Measurements from ENCODE around the gene FBXO44.

DNA sequence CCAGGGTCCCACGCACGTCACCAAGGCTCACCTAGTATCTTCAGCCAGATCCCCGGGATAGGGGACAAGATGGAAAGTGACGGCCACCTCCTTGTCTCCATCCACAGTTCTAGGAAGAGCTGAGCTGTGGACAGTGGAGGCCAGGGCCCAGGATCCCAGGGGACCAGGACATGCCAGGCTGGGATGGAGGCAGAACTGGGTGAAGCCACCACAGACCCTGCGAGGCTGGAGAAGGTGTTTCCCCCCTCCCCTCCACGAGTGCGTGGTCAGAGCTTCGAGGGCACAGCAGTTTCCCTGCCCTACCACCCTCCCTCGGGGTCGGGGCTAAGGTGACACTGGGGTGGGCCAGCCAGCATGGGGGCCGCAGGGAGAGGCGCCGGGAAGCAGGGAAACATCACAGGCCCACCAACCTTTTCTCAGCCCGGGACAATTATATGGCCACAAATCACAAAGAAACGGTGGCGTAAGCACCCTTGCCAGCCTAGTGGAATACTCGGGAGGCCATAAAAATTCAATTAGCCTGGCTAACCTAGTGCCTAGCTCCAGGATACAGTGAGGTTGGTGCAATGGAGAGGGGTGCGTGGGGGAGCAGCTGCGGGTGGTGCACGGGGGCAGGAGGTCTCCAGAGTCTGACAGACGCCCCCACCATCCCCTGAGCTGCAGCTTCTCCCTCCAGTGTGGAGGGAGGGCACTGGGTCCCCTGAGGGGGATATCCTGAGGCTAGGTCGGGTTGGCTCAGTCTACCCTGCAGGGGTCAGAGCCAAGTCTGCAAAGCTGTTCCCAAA, 50.2 kb downstream of the FBXO44 start:
- TF ChIP-seq, protein P1, sequence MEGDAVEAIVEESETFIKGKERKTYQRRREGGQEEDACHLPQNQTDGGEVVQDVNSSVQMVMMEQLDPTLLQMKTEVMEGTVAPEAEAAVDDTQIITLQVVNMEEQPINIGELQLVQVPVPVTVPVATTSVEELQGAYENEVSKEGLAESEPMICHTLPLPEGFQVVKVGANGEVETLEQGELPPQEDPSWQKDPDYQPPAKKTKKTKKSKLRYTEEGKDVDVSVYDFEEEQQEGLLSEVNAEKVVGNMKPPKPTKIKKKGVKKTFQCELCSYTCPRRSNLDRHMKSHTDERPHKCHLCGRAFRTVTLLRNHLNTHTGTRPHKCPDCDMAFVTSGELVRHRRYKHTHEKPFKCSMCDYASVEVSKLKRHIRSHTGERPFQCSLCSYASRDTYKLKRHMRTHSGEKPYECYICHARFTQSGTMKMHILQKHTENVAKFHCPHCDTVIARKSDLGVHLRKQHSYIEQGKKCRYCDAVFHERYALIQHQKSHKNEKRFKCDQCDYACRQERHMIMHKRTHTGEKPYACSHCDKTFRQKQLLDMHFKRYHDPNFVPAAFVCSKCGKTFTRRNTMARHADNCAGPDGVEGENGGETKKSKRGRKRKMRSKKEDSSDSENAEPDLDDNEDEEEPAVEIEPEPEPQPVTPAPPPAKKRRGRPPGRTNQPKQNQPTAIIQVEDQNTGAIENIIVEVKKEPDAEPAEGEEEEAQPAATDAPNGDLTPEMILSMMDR (IDR thresholded peaks at IDR 0.05), result no peak
- no peak for TF ChIP-seq POLR2A (IDR thresholded peaks at IDR 0.05)

All from adrenal gland (tissue), 5 donors.